HEK293 (cell line): ENCODE results near the gene KLC4.
A peak's percentile ranks its signal among the peaks of the same experiment; 100 is the strongest.

Source experiments
- CTCF ChIA-PET: fragments of 350-600 bp; formaldehyde crosslinking; extraction: SDS; loops from one replicate; lab custom pipeline; 2021; ENCODE audit warnings: antibody characterized with exemption; lab: Yijun Ruan, JAX
- POLR2A ChIA-PET: fragments of 300-600 bp; formaldehyde crosslinking; extraction: SDS; loops from one replicate; lab custom pipeline; 2020; ENCODE audit warnings: antibody characterized with exemption, inconsistent platforms; lab: Yijun Ruan, JAX
- H3K27ac ChIP-seq: fragments of 200-500 bp; sonication (Bioruptor generic); 2 replicates; pipeline ENCODE4 v1.5.1; 2014; ENCODE audit warnings: low read depth, low read length, control low read depth, inconsistent platforms; ENCODE audit errors: extremely low read depth
- H3K36me3 ChIP-seq, 2 experiments: fragments of 200-500 bp in 1 of 2; sonication (Bioruptor generic) in 1 of 2; 1 replicate in 1 of 2; 2 replicates in 1 of 2; pipeline ENCODE4 v1.5.1; 2014 to 2017; ENCODE audit warnings: inconsistent platforms in 2 of 2, low read length in 2 of 2; ENCODE audit not compliant: control insufficient read depth in 2 of 2, insufficient read depth in 1 of 2
- H3K4me1 ChIP-seq: fragments of 200-500 bp; sonication (Bioruptor generic); 2 replicates; pipeline ENCODE4 v1.5.1; 2014; ENCODE audit warnings: mild to moderate bottlenecking, low read length, inconsistent platforms; ENCODE audit not compliant: control insufficient read depth, insufficient read depth
- H3K4me3 ChIP-seq: 2 replicates; pipeline ENCODE4 v1.5.1; 2011; ENCODE audit warnings: low read depth, mild to moderate bottlenecking, control low read depth, low read length, moderate library complexity
- H3K9me3 ChIP-seq: fragments of 200-500 bp; sonication (Bioruptor generic); 2 replicates; pipeline ENCODE4 v1.5.1; 2014; ENCODE audit warnings: low read depth, low read length, inconsistent platforms; ENCODE audit not compliant: control insufficient read depth, insufficient read depth
- ELK4 ChIP-seq: IDR thresholded peaks from 2 replicates; pipeline ENCODE4 v1.6.1; 2011; ENCODE audit warnings: mild to moderate bottlenecking, low read depth, low read length, borderline replicate concordance
- KLF8 ChIP-seq: fragments of 450-650 bp; formaldehyde crosslinking; IDR thresholded peaks from 2 replicates; pipeline ENCODE4 v1.5.1; 2016; ENCODE audit warnings: missing biosample characterization, missing genetic modification characterization
- OSR2 ChIP-seq: fragments of 450-650 bp; formaldehyde crosslinking; IDR thresholded peaks from 2 replicates; pipeline ENCODE4 v1.5.1; 2016; ENCODE audit warnings: missing biosample characterization, missing genetic modification characterization
- OVOL3 ChIP-seq: fragments of 450-650 bp; formaldehyde crosslinking; IDR thresholded peaks from 2 replicates; pipeline ENCODE4 v1.5.1; 2016; ENCODE audit warnings: missing biosample characterization, missing genetic modification characterization
- PBX3 ChIP-seq: sonication (generic); formaldehyde crosslinking; IDR thresholded peaks from 2 replicates; pipeline ENCODE4 v1.8.1; 2022; ENCODE audit warnings: mild to moderate bottlenecking, moderate library complexity, missing genetic modification reagents
- PRDM10 ChIP-seq: fragments of 450-650 bp; formaldehyde crosslinking; IDR thresholded peaks from 2 replicates; pipeline ENCODE4 v1.5.1; 2016; ENCODE audit warnings: missing biosample characterization, missing genetic modification characterization
- SP3 ChIP-seq: fragments of 450-650 bp; formaldehyde crosslinking; IDR thresholded peaks from 2 replicates; pipeline ENCODE4 v1.5.1; 2016; ENCODE audit warnings: missing biosample characterization, missing genetic modification characterization
- TCF7L2 ChIP-seq: IDR thresholded peaks from 2 replicates; pipeline ENCODE4 v1.6.1; 2011; ENCODE audit warnings: low read depth, mild to moderate bottlenecking, inconsistent platforms, low read length, moderate library complexity, borderline replicate concordance
- YY1 ChIP-seq: fragments of 450-650 bp; formaldehyde crosslinking; IDR thresholded peaks from 2 replicates; pipeline ENCODE4 v1.5.1; 2018; ENCODE audit warnings: missing biosample characterization, missing genetic modification characterization
- ZBTB17 ChIP-seq: fragments of 450-650 bp; formaldehyde crosslinking; IDR thresholded peaks from 2 replicates; pipeline ENCODE4 v1.5.1; 2016; ENCODE audit warnings: missing biosample characterization, missing genetic modification characterization
- ZNF274 ChIP-seq, 2 experiments: fragments of 200-500 bp in 1 of 2; fragments of 450-650 bp in 1 of 2; sonication (Bioruptor generic) in 1 of 2; formaldehyde crosslinking in 1 of 2; IDR thresholded peaks; 2 replicates each; pipeline versions ENCODE4 v1.5.1 to v1.6.1; 2014 to 2016; ENCODE audit warnings: borderline replicate concordance in 1 of 2, inconsistent platforms in 1 of 2, low read length in 1 of 2, missing biosample characterization in 1 of 2, missing genetic modification characterization in 1 of 2
- ZNF394 ChIP-seq: fragments of 450-650 bp; formaldehyde crosslinking; IDR thresholded peaks from 2 replicates; pipeline ENCODE4 v1.5.1; 2016; ENCODE audit warnings: missing biosample characterization, missing genetic modification characterization, mild to moderate bottlenecking, moderate library complexity, borderline replicate concordance
- ZNF404 ChIP-seq: fragments of 450-650 bp; formaldehyde crosslinking; IDR thresholded peaks from 2 replicates; pipeline ENCODE4 v1.5.1; 2017; ENCODE audit warnings: missing biosample characterization, missing genetic modification characterization
- ZNF518A ChIP-seq: fragments of 450-650 bp; formaldehyde crosslinking; conservative IDR thresholded peaks from 2 replicates; pipeline ENCODE4 v1.5.1; 2016; ENCODE audit warnings: low read depth, missing biosample characterization, missing genetic modification characterization
- ZNF529 ChIP-seq: fragments of 450-650 bp; formaldehyde crosslinking; IDR thresholded peaks from 2 replicates; pipeline ENCODE4 v1.5.1; 2017; ENCODE audit warnings: missing genetic modification characterization, missing biosample characterization; ENCODE audit not compliant: insufficient replicate concordance
- ZNF610 ChIP-seq: fragments of 450-650 bp; formaldehyde crosslinking; IDR thresholded peaks from 2 replicates; pipeline ENCODE4 v1.5.1; 2016; ENCODE audit warnings: missing biosample characterization, missing genetic modification characterization, borderline replicate concordance
- ZNF621 ChIP-seq: fragments of 450-650 bp; formaldehyde crosslinking; IDR thresholded peaks from 2 replicates; pipeline ENCODE4 v1.5.1; 2017; ENCODE audit warnings: missing biosample characterization, missing genetic modification characterization
- ZNF664 ChIP-seq: fragments of 450-650 bp; formaldehyde crosslinking; IDR thresholded peaks from 2 replicates; pipeline ENCODE4 v1.5.1; 2016; ENCODE audit warnings: missing biosample characterization, missing genetic modification characterization
- ZNF837 ChIP-seq: fragments of 450-650 bp; formaldehyde crosslinking; IDR thresholded peaks from 2 replicates; pipeline ENCODE4 v1.5.1; 2016; ENCODE audit warnings: missing biosample characterization, missing genetic modification characterization
- ZSCAN18 ChIP-seq: fragments of 450-650 bp; formaldehyde crosslinking; IDR thresholded peaks from 2 replicates; pipeline ENCODE4 v1.5.1; 2016; ENCODE audit warnings: missing biosample characterization, missing genetic modification characterization
- ZSCAN4 ChIP-seq: fragments of 450-650 bp; formaldehyde crosslinking; IDR thresholded peaks from 2 replicates; pipeline ENCODE4 v1.5.1; 2017; ENCODE audit warnings: missing biosample characterization, missing genetic modification characterization
- ZXDB ChIP-seq: fragments of 450-650 bp; formaldehyde crosslinking; IDR thresholded peaks from 2 replicates; pipeline ENCODE4 v1.5.1; 2016; ENCODE audit warnings: missing biosample characterization, missing genetic modification characterization

Gene KLC4

GRCh38 chr6:43053545-43054205 is 5.8 kb upstream of the KLC4 start, which contains the start of gene CUL7:
CUL7 (minus strand) TSS chr6:43053851; CDS start chr6:43052788, 1,063 bp downstream.
- Histone ChIP-seq H3K4me3 (peak within 1 kb of the TSS; percentile 74), H3K9me3 (no peaks in the 10 kb centered on the region), H3K4me1 (peaks cover 9% of the 10 kb centered on the region), H3K27ac (peak within 1 kb of the TSS; percentile 85), H3K36me3 (peaks cover 22 to 71% of the 10 kb centered on the region in 2 experiments; a peak in 2 of 3 replicates)
- ChIA-PET CTCF (interaction anchor here (0.6 to 1.7 kb wide), 9 partner anchors 15 to 979 kb away, joined by 3 to 8 read pairs (median 3); no protein-coding TSS in a partner anchor), POLR2A (interaction anchor here (0.5 to 3.3 kb wide), 36 partner anchors 9 to 911 kb away, joined by 3 to 50 read pairs (median 6); partner anchors contain the start of genes C6orf132, CNPY3, CUL9 and GNMT)
- TF ChIP-seq ZNF518A (tag by site-specific recombination) (peak; percentile 77), KLF8 (tag by site-specific recombination) (peak; percentile 92), ZNF664 (tag by site-specific recombination) (no peak), PBX3 (CRISPR knock-in tag) (peak; percentile 81; the same call in 1 of the 2 replicates), ZNF529 (tag by site-specific recombination) (no peak), ZNF394 (tag by site-specific recombination) (peak; percentile 52; the same call in 1 of the 2 replicates), ZXDB (tag by site-specific recombination) (peak; percentile 73), ZNF274 (IDR thresholded peaks at IDR 0.05; ENCODE audit: low read length) (no peak), ZNF274 (tag by site-specific recombination; IDR thresholded peaks at IDR 0.05; ENCODE audit: borderline replicate concordance) (no peak), OSR2 (tag by site-specific recombination) (0 out of 2 replicates have a peak, but pooled peaks have one; percentile 15), SP3 (tag by site-specific recombination) (peak; percentile 92), ZNF621 (tag by site-specific recombination) (no peak), ELK4 (peak; percentile 71; the same call in 1 of the 2 replicates), PRDM10 (tag by site-specific recombination) (peak; percentile 75), ZSCAN18 (tag by site-specific recombination) (no peak), ZNF837 (tag by site-specific recombination) (no peak), OVOL3 (tag by site-specific recombination) (0 out of 2 replicates have a peak, but pooled peaks have one; percentile 39), YY1 (tag by site-specific recombination) (0 out of 2 replicates have a peak, but pooled peaks have one; percentile 13), ZSCAN4 (tag by site-specific recombination) (peak; percentile 40), ZBTB17 (tag by site-specific recombination) (peak; percentile 59), TCF7L2 (no peak), ZNF404 (tag by site-specific recombination) (no peak), ZNF610 (0 out of 2 replicates have a peak, but pooled peaks have one; percentile 47)
